Retinal pigment epithelial cell (primary cell): ENCODE data around the gene ESYT3.

Experiments used
- DNase-seq: peaks from one replicate; pipeline ENCODE4 v3.0.0-alpha.2; 2010; ENCODE audit warnings: low read depth
- H3K4me3 ChIP-seq: 2 replicates; pipeline ENCODE4 v1.5.1; 2011; ENCODE audit warnings: mild to moderate bottlenecking, low read length, control low read depth, moderate library complexity
- TF ChIP-seq, protein P1 (sequence below): conservative IDR thresholded peaks from 2 replicates; pipeline ENCODE4 v1.5.1; 2011; ENCODE audit warnings: low read depth, low read length, control low read depth, inconsistent platforms

The ESYT3 gene

DNA sequence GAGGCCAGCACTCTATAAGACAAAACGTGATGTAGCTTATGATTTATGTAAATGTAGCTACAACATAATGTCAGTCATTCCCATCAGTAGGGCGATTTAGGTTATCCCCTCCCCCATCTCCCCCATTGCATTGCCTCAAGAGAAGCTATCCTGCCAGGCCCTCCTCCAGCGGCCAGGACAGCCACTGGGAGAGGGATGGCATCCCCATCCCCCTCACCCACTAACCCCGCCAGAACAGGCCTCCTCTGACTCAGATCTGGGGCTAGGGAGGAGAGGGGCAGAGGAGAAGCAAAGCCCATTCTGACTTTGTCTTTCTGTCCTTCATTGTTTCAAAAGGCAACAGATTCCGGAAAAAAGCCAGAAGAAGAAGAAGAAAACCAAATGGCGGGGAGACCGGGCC is 32.6 kb upstream of the ESYT3 start:
- TF ChIP-seq, protein P1, sequence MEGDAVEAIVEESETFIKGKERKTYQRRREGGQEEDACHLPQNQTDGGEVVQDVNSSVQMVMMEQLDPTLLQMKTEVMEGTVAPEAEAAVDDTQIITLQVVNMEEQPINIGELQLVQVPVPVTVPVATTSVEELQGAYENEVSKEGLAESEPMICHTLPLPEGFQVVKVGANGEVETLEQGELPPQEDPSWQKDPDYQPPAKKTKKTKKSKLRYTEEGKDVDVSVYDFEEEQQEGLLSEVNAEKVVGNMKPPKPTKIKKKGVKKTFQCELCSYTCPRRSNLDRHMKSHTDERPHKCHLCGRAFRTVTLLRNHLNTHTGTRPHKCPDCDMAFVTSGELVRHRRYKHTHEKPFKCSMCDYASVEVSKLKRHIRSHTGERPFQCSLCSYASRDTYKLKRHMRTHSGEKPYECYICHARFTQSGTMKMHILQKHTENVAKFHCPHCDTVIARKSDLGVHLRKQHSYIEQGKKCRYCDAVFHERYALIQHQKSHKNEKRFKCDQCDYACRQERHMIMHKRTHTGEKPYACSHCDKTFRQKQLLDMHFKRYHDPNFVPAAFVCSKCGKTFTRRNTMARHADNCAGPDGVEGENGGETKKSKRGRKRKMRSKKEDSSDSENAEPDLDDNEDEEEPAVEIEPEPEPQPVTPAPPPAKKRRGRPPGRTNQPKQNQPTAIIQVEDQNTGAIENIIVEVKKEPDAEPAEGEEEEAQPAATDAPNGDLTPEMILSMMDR = no peak
- no peak for DNase-seq
- H3K4me3 ChIP-seq = no peak overlapping the region

DNA sequence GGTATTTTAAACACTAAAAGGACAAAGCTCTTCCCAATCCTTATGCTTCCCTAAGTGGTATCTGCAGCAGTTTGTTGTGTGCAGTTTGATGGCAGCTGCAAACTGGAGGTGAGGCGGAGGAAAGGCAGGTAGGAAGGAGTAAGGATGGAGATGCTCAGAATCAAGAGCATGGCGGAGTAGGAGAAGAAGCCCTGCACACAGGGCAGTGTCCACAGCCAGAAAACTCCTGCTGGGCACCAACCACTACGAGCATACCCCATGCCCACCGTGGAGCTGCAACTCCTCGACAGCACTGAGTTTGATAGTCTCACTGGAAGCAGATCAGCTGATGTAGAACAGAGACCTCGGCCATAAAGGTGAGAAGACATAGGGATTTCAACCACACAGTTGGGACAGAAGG is 30.3 kb upstream of the ESYT3 start:
- no peak overlapping the region for H3K4me3 ChIP-seq
- no peak for DNase-seq
- TF ChIP-seq, protein P1 = no peak

DNA sequence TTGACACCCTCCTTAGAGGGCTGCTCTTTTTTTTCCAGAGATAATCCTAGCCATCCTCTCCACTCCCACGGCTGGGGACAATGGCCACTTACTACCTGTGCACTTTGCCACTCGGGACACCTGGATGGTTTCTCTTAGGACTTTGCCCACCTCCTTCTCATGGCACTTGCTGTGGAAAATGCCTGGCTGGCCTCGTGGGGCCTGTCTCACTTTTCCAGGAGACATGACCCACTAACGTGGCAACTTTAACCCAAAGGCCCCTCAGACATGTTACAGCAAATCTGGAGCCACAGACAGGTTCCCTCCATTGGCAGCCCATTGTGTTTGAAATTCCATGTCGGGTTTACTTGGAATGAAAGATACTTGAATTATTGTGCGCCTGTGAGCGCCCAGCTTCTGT is 29.4 kb upstream of the ESYT3 start:
- TF ChIP-seq, protein P1 = no peak
- no peak for DNase-seq
- H3K4me3 ChIP-seq = no peak overlapping the region

DNA sequence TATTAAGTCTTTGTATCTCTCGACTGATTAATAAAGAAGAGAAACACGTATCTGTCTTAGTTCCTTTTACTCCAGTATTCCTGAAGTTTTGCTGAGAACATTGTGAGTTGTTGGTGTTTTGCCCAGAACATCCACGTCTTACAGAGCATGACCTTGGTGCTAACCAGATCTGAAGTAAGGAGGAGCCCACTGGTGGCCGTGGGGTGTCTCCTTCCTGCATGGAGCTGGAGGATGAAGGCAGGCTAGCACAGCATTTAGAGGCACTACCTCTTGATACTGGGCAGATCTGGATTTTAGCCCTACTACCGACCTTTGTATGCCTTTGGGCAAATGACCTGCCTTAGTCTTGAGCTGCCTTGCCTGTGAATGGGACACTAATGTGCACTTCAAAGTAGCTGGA is 28.9 kb upstream of the ESYT3 start:
- TF ChIP-seq, protein P1 = no peak

DNA sequence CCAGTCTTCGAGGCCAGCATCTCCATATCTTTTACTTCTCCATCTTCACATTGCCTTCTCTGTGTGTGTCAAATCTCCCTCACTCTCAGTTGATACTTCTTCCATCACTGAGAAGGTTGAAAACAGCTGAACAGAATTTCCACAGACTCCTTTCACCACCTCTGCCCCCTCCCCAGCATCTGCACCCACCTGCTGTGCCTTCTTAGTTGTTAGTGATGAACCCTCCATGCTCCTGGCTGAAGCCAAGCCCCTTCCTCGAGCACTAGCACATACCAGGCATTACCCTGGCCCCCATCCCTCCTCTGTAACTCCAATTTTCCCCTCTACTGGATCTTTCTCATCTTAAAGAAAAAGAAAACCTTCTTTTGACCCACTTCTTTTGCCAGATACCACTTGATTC is 27.8 kb upstream of the ESYT3 start:
- no peak for DNase-seq
- TF ChIP-seq, protein P1 = no peak
- no peak overlapping the region for H3K4me3 ChIP-seq

More for the DNA sequence above, 28.9 kb upstream of the ESYT3 start:
- H3K4me3 ChIP-seq = no peak overlapping the region
- no peak for DNase-seq

DNA sequence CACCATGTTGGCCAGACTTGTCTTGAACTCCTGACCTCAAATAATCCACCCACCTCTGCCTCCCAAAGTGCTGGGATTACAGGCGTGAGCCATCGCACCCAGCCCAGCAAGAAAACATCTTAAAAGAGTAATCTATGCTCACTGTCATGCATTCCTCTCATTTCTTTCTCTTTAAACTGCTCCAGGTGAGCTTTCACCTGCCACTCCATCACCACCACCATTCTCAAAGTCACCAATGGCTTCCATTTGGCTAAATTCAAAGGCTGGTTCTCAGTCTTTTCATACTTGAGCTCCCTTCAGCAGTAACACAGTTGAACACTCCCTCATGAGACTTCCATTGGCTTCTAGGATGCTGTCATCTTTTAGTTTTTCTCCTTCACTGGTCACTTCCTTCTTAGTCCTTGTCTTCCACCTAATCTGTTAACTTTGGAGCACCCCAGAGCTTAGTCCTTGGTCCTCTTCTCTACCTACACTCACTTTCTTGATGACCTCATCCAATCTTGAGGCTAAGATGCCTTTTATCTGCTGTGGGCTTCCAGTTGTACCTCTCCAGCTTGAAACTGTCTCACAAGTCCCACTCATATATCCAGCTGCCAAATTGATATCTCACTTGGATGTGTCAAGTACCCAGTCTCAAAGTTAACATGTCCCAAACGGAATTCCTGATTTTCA is 27.0 kb upstream of the ESYT3 start:
- no peak for DNase-seq
- TF ChIP-seq, protein P1 = no peak
- H3K4me3 ChIP-seq = no peak overlapping the region

DNA sequence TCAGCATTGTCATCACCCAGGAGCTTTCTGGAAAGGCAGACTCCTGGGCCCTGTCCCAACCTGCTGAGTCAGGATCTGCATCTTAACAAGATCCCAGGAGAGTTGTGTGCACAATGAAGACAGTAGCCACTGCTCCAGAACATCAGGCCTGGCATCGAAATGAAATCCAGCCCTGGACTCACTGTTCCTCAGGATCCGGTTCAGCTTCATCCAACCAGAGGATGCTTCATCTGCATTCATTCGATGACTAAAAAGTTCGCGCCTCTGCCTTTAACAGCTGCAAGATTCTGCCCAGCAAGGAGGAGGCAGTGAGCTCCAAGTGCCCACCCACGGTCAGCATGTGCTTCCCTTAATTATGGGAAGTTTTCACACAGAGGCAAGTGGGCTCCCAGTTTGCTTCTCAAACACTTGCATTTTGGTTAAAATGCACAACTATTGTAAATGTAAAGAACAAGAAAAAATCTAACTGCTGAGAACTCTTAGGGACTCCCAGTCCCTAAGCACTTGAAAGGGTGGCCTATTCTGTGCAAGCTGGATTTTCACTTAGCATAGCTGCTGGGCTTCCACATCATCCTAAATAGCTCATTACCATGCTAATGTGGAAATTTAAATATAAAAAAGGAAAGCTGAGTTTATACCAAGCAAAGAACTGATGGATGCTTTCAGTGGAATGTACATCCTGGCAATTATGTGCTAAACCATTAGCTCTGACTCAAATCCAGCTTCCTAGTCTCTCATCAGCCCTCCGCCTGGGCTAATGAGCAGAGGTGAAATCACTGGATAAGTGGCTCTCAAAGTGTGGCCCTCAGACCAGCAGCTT is 25.5 kb upstream of the ESYT3 start:
- DNase-seq = no peak
- no peak overlapping the region for H3K4me3 ChIP-seq
- TF ChIP-seq, protein P1 = no peak
